DMS79 (cell line): ENCODE data around the gene SNAPC3.
"Not testable (repeated sequence)": the region's sequence is repeated elsewhere in the genome, so short reads cannot be mapped to it uniquely, and the experiment has no call there.

Source experiments
- DNase-seq: peaks from one replicate; lab custom pipeline; 2025; lab: John Stamatoyannopoulos, UW

The SNAPC3 gene

DNA sequence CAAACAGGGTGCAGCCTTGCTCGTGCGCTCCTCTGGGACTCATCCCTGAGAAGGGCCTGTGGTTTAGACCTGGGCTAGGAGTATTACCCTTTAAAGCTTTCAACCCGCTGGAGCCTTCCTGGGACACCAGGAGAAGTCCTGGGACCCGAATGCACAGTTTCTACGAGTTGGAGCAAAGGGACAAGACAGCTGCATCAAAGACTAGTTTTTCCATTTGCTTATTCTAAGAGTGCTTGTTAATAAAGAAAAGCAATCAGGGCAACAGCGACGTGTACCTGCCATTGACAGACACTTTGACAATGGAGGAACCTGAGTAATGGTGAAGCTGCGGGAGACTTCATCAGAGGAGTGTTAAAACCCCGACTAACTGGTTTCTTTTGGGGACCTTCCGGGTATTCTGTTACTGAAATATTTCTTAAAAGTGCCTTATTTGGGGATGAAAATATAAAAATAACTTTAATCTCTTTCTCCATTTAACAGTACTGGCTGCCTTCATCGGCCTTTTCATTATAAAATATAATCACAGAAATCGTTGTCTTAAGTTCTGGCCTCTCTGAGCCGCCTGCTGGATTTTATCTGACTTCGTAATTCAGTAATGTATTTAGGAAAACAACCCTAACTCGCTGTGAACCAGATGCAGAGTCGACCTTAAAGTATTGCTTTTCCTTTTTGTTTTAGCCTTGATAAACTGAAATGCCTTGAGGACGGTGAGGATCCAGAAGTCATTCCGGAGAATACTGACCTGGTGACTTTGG is 732 bp downstream of the SNAPC3 start:
- DNase-seq = no peak

DNA sequence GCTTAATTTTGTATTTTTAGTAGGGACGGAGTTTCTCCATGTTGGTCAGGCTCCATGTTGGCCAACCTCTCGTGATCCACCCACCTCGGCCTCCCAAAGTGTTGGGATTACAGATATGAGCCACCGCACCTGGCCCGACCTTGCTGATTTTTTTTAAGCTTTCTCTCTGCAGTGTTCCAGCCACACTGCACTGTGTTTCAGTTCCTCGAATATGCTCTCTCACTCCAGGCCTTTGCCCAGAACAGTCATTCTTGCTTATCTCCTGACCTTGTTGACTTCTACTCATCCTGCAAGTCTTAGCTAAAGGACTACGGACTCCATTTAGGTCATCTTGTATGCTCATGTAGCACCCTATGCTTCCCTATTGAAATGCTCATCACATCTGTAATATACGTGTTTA is 3.3 kb downstream of the SNAPC3 start:
- no peak for DNase-seq

DNA sequence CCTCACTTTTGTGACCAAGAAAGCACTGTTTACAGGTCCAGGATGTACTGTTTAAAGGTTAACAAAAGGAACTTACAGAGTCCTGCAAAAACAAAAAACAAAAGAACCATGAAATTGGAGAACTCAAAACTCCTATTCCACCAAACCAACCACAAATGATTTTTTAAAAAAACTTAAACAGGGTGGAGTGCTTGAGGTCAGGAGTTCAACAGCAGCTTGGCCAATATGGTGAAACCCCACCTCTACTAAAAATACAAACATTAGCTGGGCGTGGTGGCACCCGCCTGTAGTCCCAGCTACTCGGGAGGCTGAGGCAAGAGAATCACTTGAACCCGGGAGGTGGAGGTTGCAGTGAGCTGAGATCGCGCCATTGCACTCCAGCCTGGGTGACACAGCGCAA is 5.0 kb downstream of the SNAPC3 start:
- DNase-seq = not testable (repeated sequence)

DNA sequence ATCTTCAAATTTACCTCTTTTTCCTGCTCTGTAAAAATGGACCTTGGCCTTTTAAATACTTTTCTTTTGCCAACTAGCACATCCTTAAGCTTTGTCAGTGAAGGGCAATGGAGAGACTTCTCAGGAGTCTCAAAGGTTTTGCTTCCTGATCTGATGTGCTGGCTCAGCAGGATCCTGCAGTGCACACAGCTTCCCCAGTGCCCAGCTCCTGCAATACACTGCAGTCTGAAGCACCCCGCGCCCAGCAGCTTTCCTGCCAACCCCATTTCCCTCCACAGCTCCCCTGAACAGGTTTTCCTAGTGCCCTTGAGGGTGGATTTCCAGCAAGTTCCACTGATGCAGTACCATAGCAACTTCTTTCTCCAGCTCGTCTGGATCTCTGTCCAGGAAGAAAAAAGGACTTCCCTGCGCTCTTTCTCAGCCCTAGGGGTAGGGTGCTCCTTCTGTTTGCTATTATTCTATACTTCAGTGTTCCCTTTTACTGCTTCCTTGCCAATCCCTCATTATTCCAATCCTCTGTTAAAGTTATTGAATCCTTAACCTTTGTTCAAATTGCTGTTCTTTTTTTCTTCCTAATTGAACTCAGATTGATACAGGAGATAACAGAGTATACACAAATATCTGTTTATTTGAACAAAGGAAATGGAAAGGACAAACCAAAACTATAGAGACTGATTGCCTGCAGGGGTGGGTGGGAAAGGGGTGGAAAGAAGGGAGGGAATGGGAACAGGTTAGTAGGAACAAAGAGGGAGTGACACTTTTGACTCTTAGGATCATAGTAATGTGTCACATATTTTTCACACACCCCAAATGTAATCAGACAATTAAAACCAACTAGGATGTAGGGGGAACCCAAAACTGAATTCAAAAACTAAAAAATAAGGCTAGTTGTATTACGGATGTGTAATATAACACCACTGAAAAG is 8.5 kb downstream of the SNAPC3 start:
- peak; percentile 81 for DNase-seq

DNA sequence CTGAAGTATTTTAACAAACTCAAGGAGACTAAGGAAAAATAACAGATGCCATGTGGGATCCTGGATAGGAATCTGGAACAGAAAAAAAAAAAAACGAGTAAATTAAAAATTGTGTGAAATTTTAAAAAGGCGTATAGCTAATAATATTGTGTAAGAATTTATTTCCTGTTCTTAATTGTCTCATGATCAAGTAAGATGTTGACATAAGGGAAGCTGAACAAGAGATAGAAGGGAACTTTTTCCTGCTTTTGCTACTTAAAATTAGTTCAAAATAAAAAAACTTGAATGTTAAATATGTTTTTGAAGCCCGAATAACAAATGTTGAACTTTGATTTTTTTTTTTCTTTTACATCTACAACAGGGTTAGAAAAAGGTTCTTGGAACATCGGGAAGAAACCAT is 10.5 kb downstream of the SNAPC3 start:
- DNase-seq = no peak

DNA sequence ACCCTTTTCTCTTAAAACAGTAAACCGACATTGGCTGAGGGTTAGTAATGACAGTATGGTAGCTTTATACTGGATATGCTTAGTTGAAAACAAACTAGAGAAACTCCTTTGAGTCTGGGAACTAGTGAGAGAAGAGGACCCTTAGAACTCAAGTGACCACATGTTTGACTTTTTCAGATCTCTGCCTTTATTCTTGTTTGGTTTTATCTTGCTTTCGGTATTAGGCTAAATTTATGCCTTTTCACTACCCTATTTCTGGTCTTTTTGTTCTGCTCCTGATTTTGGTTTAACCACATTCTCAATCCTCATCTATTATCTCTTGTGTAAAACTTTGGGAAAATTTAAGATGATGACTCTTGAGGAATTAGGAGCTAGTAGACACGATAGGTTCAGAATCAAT is 11.0 kb downstream of the SNAPC3 start:
- DNase-seq = no peak

DNA sequence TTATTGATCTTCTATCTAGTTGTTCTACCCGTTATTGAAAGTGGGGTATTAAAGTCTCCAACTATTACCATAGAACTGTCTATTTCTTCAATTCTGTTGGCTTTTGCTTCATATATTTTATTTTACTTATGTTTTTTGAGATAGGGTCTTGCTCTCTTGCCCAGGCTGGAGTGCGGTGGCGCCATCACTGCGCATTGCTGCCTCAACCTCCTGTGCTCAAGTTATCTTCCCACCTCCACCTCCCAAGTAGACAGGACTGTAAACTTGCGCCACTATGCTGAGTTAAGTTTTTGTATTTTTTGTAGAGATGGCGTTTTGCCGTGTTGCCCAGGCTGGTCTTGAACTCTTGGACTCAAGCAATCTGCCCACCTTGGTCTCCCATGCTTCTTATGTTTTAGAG is 16.2 kb downstream of the SNAPC3 start:
- no peak for DNase-seq

DNA sequence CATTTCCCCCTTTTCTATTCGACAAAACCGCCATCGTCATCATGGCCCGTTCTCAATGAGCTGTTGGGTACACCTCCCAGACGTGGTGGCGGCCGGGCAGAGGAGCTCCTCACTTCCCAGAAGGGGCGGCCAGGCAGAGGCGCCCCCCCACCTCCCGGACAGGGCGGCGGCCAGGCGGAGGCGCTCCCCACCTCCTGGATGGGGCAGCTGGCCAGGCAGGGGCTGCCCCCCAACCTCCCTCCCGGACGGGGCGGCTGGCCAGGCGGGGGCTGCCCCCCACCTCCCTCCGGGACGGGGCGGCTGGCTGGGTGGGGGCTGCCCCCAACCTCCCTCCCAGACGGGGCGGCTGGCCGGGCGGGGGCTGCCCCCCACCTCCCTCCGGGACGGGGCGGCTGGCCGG is 19.2 kb downstream of the SNAPC3 start:
- not testable (repeated sequence) for DNase-seq

DNA sequence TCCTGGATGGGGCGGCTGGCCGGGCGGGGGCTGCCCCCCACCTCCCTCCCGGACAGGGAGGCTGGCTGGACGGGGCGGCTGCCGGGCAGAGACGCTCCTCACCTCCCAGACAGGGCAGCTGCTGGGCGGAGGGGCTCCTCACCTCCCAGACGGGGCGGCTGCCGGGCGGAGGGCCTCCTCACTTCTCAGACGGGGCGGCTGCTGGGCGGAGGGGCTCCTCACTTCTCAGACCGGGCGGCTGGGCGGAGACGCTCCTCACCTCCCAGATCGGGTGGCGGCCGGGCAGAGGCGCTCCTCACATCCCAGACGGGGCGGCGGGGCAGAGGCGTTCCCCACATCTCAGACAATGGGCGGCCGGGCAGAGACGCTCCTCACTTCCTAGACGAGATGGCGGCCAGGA is 19.6 kb downstream of the SNAPC3 start:
- DNase-seq = not testable (repeated sequence)

DNA sequence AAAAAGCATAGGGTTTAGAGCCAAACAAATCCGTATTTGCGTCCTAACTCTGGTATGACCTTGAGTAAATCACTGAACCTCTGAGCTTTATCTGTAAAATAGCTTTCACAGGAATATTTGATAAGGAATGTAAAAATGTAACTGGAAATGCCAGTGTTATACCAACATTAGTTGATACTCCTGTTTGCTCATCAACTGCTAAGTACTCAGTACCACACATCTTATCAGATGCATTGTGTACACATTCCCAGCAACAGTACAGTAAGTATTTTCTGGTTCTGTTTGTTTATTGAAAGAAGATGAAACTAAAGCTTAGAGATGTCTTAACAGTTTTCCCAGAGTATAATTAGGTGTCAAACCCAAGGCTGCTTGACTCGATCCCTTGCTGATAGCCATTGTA is 21.5 kb downstream of the SNAPC3 start:
- DNase-seq = no peak

DNA sequence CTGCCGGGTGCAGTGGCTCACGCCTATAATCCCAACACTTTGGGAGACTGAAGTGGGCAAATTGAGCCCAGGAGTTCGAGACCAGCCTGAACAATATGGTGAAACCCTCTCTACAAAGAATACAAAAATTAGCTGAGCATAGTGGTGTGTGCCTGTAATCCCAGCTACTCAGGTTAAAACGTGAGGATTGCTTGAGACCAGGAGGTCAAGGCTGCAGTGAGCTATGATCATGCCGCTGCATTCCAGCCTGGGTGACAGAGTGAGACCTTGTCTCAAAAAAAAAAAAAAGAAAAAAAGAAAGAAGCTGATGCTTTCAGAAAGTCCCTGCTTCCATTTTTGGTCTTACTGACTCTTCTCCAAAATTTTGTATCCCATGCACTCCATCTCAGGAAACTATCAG is 31.3 kb downstream of the SNAPC3 start:
- no peak for DNase-seq

DNA sequence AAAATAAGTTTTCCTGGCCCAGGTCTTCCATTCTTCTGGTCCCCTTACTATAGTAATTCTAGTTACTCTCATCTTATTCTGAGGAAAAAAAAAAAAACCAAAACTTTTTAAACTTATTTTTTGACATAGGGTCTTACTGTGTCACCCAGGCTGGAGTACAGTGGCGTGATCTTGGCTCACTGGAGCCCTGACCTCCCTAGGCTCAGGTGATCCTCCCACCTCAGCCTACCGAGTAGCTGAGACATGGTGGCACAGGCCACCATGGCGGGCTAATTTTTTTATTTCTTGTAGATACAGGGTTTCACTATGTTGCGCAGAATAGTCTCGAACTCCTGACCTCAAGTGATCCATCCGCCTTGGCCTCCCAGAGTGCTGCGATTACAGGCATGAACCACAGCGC is 38.4 kb downstream of the SNAPC3 start:
- DNase-seq = no peak

DNA sequence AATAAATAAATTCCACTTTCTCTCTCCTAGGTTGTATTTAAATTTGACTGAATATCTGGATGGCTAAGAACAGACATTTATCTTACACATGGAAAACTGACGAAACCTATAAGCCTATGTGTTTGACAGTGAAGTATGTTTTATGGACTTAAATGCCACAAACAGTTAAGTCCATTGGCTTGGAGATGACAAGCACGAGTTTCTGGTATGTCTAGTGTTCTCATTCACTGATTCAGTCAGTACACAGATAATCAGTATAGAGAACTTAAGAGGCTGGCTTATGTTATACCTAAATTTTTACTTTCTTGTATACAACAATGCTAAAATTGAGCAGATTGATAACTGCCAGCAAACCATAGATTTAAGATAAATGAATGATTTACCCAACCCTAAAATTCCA is 38.9 kb downstream of the SNAPC3 start:
- no peak for DNase-seq

DNA sequence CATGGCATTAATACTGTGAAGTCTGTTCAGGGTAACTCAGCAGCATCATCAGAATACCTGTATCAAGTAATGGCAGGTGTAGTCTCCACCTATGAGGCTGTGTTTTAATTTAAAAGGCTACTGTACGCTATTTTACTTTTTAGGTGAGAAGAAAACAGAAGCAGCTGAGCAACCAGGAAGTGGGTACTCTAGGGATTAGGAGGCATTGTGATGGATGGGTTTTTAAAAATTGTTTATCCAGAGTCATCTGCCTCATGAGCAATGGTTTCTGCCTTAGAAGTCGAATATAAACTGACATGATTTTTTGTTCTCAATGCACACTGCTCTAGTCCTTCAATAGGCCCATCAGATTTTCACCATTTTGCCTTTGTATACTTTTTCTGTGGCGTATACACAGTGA is 45.5 kb downstream of the SNAPC3 start:
- DNase-seq = no peak

DNA sequence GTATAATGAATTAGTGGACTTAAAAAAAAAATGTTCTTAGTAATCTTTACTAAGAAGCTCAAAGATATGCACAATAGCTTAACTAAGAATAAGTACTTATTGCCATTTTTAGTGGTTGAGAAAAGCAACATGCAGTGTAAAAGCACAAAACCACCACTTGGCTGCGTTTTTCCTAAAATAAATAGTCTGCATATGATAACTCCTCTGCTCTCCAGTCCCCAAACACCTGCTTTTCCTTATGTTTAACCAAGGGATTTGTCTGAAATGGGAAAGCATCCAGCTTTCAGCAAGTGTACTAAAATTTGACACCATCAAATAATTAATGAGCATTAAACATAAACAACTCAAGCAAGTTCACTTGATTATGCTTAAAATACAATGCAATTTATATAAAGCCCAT is 46.7 kb downstream of the SNAPC3 start:
- no peak for DNase-seq

DNA sequence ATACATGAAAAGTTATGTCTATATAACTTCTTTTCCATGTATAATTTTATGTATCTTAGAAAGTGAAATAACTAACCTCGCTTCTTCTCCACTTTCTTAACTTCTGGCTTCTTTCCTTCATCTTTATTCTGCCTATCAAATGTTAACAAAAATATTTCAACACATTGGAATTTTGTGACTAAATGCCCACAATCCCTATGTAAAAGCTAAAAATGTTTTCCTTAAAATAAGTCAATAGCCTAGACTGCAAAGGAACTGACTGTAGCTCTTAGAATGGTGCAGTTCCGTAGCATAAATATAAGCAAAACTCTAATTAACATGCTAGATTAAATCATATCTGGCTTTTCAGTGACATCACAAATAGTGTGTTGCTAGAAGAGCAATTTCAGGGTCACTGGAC is 47.2 kb downstream of the SNAPC3 start:
- no peak for DNase-seq

DNA sequence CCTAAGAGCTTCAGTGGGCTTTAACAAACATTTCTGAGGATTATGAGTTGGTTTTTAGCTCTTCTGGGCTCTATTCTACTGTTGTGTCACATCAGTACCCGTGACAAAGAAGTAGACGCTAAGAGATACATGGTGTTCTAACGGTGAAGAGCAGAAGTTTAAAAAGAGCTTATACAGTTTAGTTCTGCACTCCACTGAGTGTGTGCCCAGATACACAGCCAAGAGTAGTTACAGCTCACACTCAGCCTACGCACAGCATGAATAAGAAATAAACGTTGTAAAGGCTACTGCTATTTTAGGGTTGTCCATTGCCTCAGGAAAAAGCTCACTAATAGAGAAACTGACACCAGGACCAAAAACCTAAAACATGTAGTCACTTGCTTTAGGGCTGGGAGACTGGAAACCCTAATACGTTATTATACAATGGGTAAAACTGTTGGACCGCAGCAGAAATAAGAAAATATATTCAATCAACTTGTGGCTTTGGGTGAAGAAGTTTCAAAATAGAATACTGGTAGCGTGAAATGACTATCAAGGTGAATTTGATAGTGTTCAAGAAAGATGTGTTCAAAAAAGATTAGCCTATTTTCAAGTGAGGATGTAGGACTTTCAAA is 53.4 kb downstream of the SNAPC3 start:
- no peak for DNase-seq

DNA sequence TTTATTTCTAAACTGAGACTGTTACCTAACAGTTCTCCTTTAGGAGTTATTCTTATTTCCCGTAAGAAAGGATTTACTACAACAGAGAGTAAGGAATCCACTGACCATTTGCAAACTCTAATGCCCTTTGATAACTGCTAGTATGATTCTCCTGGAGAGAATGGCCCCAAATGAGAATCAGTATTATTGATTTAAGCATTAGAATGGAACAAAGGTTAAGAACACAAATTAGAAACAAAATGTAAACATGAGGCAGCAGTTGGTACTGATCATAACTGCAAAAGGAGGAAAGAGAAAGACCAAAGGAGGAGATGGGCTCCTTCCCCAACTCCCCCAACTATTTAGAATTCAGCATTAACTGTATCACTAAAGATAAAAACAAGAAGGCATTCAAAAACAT is 57.4 kb downstream of the SNAPC3 start:
- DNase-seq = no peak

DNA sequence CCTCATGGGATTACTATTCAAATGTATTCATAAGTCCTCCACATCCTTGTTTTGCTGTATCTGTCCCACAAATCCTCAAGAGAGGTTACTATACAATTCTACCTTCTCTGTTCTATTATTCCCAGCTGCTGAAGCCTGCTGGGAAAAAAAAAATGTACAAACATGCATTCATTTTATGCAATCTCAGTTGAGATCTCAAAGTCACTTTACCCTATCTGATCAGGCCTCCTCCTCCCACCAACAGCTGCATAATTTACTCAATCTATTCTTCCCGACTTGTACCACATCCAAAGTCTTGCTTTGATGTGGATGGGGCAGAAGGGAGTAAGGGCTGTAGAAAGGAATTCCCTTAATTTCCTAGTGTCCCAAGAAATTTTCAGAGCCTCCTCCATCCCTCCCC is 59.5 kb downstream of the SNAPC3 start:
- DNase-seq = no peak

DNA sequence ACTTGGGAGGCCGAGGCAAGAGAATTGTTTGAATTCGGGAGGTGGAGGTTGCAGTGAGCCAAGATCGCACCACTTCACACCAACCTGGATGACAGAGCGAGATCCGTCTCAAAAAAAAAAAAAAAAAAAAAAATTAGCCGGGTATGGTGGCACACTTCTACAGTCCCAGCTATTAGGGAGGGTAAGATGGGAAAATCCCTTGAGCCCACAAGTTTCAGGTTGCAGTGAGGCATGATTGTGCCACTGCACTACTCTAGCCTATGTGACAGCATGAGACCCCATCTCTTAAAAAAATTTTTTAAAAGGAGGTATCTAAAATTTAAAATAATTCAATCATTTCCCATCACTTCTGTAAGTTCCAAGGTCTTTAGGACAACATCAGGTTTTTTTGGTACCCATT is 62.1 kb downstream of the SNAPC3 start:
- no peak for DNase-seq

DNA sequence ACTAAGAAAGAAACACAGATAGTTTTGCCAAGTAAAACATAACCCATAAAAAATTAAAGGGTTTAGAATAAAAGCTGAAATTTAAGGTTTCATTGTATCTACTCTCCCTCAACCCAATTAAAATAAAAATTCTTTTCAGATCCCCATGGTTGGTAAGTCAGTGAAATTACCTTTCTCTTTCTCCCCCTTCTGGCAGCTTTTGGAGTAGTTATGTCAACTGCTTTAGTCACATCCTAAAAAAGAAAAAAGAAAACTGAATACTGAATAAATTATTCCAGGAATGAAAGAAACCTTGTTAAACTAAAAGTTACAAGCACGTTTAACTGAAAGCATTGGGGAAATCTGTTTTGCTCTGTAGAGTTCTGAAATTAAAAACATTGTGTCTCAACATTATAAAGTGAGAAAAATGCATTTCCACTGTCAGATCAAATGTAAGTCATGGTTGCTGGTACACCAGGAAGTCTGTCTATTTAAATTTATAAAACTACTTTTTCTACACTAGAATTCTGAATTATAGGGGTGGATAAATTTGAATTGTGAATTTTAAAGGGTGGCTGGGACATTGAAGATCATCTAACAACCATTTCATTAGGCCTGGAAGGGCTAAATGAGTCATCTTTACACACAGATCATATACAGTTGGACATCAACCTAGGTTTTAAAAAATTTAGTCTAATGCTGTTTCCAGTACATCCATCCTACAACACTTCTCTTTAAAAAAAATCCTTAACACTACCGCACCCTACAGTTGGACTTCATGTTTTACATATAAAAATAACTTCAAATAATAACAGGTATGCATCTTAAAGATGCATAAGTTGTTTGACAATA is 63.4 kb downstream of the SNAPC3 start:
- no peak for DNase-seq

DNA sequence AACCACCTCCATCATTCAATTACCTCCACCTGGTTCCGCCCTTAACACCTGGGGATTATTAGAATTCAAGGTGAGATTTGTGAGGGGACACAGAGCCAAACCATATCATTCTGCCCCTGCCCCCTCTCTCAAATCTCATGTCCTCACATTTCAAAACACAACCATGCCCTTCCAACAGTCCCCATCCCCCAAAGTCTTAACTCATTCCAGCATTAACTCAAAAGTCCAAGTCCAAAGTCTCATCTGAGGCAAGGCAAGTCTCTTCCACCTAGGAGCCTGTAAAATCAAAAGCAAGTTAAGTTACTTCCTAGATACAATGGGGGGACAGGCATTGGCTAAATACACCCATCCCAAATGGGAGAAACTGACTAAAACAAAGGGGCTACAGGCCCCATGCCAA is 69.3 kb downstream of the SNAPC3 start:
- DNase-seq = no peak
